Astrocyte (in vitro differentiated cells and primary cell): Measurements from ENCODE around the gene SCARF2.

Experiments used
- EZH2 ChIP-seq: IDR thresholded peaks from 2 replicates; pipeline ENCODE4 v1.6.1; 2012; ENCODE audit warnings: mild to moderate bottlenecking, low read length, inconsistent platforms; ENCODE audit not compliant: insufficient read depth
- TF ChIP-seq, protein P1 (sequence below): IDR thresholded peaks from 2 replicates; pipeline ENCODE4 v1.5.1; 2011; ENCODE audit warnings: low read depth, mild to moderate bottlenecking, inconsistent platforms, low read length, moderate library complexity; ENCODE audit not compliant: insufficient read depth

GRCh38 chr22:20388200-20388599 lies 49.4 kb downstream of the SCARF2 start:
- TF ChIP-seq, protein P1, sequence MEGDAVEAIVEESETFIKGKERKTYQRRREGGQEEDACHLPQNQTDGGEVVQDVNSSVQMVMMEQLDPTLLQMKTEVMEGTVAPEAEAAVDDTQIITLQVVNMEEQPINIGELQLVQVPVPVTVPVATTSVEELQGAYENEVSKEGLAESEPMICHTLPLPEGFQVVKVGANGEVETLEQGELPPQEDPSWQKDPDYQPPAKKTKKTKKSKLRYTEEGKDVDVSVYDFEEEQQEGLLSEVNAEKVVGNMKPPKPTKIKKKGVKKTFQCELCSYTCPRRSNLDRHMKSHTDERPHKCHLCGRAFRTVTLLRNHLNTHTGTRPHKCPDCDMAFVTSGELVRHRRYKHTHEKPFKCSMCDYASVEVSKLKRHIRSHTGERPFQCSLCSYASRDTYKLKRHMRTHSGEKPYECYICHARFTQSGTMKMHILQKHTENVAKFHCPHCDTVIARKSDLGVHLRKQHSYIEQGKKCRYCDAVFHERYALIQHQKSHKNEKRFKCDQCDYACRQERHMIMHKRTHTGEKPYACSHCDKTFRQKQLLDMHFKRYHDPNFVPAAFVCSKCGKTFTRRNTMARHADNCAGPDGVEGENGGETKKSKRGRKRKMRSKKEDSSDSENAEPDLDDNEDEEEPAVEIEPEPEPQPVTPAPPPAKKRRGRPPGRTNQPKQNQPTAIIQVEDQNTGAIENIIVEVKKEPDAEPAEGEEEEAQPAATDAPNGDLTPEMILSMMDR: no peak
- no peak for TF ChIP-seq EZH2
